ENCODE measurements around the gene COL27A1.

Gene COL27A1

GRCh38 chr9:114169029-114169951 lies 14.0 kb downstream of the COL27A1 start:
- no peak for DNase-seq

- DNase-seq: no peak
Observed at GRCh38 chr9:114169952-114170770, 14.8 kb downstream of the COL27A1 start.

GRCh38 chr9:114170771-114171461 lies 15.6 kb downstream of the COL27A1 start:
- no peak for DNase-seq

GRCh38 chr9:114171500-114171899 lies 16.2 kb downstream of the COL27A1 start:
- no peak for DNase-seq

- no peak for DNase-seq
Observed at GRCh38 chr9:114172981-114173833, 17.9 kb downstream of the COL27A1 start.

GRCh38 chr9:114174557-114174875 lies 19.2 kb downstream of the COL27A1 start:
- DNase-seq: no peak

- DNase-seq: no peak
Observed at GRCh38 chr9:114174876-114175771, 19.8 kb downstream of the COL27A1 start.

GRCh38 chr9:114176624-114177291 lies 21.4 kb downstream of the COL27A1 start:
- no peak for DNase-seq

GRCh38 chr9:114177423-114178064 lies 22.2 kb downstream of the COL27A1 start:
- DNase-seq: no peak

- no peak for DNase-seq
Observed at GRCh38 chr9:114178076-114178475, 22.7 kb downstream of the COL27A1 start.

GRCh38 chr9:114178756-114179450 lies 23.6 kb downstream of the COL27A1 start:
- DNase-seq: no peak

- DNase-seq: no peak
Observed at GRCh38 chr9:114179516-114179915, 24.2 kb downstream of the COL27A1 start.

- DNase-seq: no peak
Observed at GRCh38 chr9:114180696-114181606, 25.6 kb downstream of the COL27A1 start.

GRCh38 chr9:114181607-114182409 lies 26.5 kb downstream of the COL27A1 start:
- no peak for DNase-seq

- DNase-seq: no peak
Observed at GRCh38 chr9:114183006-114183405, 27.7 kb downstream of the COL27A1 start.

- DNase-seq: no peak
Observed at GRCh38 chr9:114184071-114184470, 28.7 kb downstream of the COL27A1 start.

GRCh38 chr9:114184866-114185265 lies 29.5 kb downstream of the COL27A1 start:
- no peak for DNase-seq

All from NCI-H524 (cell line).